DND-41 (cell line): ENCODE results near the gene PLD3.

Experiments
- EZH2 ChIP-seq: IDR thresholded peaks from 3 replicates; pipeline ENCODE4 v1.6.1; 2012; ENCODE audit warnings: borderline replicate concordance, low read depth, mild to moderate bottlenecking, moderate library complexity, low read length, inconsistent platforms; ENCODE audit not compliant: severe bottlenecking
- TF ChIP-seq, protein P1 (sequence below): IDR thresholded peaks from 2 replicates; pipeline ENCODE4 v1.5.1; 2012; ENCODE audit warnings: borderline replicate concordance, low read length, moderate library complexity, mild to moderate bottlenecking; ENCODE audit not compliant: poor library complexity, severe bottlenecking; ENCODE audit errors: extremely low read depth

DNA sequence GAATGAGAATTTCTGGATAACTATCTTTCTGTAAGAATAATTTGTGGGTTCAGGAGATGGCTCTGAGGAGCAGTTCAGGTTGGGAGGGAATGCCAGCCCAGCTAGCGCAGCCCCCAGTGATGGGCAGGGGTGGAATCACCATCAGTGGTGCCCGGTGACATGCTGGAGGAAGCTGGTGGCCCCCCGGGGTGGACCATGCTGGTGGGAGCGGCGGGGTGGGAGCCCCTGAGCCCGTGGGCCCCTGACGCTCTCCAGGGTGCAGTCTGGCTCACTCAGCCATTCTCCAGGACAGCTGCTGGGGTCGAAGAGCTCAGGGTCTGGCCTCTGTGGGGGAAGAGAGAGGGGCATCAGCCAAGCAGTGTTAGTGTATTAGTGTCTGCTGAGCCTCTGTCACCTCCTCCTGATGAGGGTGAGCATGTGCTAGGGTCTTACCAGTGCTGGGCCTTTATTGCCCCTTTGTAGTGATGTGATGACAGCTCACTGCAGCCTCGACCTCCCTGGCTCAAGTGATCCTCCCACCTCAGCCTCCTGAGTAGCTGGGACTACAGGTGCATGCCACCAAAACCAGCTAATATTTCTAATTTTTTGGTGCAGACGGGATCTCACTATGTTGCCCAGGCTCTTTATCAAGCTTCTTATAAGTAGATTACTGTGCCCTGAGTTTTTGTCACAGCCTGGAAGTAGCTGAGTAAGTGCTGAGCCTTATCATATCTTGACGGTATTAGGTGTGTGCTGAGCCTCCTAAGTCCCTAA lies 31.1 kb downstream of the PLD3 start:
- TF ChIP-seq, protein P1, sequence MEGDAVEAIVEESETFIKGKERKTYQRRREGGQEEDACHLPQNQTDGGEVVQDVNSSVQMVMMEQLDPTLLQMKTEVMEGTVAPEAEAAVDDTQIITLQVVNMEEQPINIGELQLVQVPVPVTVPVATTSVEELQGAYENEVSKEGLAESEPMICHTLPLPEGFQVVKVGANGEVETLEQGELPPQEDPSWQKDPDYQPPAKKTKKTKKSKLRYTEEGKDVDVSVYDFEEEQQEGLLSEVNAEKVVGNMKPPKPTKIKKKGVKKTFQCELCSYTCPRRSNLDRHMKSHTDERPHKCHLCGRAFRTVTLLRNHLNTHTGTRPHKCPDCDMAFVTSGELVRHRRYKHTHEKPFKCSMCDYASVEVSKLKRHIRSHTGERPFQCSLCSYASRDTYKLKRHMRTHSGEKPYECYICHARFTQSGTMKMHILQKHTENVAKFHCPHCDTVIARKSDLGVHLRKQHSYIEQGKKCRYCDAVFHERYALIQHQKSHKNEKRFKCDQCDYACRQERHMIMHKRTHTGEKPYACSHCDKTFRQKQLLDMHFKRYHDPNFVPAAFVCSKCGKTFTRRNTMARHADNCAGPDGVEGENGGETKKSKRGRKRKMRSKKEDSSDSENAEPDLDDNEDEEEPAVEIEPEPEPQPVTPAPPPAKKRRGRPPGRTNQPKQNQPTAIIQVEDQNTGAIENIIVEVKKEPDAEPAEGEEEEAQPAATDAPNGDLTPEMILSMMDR = no peak
- TF ChIP-seq EZH2 = no peak
